GM18505 (cell line): Measurements from ENCODE around the gene LRP5.

Source experiments
- ATAC-seq: cut with Tn5 transposase; IDR thresholded peaks from one replicate; pipeline ENCODE4 v1.9.1; 2021; ENCODE audit not compliant: unreplicated experiment
- POLR2A ChIP-seq: IDR thresholded peaks from 4 replicates; pipeline ENCODE4 v1.6.1; 2011; ENCODE audit warnings: borderline replicate concordance; ENCODE audit not compliant: insufficient read depth, insufficient read length; ENCODE audit errors: extremely low read depth

Gene LRP5

GRCh38 chr11:68411501-68411991, 99.2 kb downstream of the LRP5 start:
- TF ChIP-seq POLR2A: no peak
- no peak for ATAC-seq

GRCh38 chr11:68412593-68413475, 100.4 kb downstream of the LRP5 start:
- TF ChIP-seq POLR2A: no peak
- no peak for ATAC-seq

- ATAC-seq: no peak
Measured at GRCh38 chr11:68413591-68413999, 101.2 kb downstream of the LRP5 start.

GRCh38 chr11:68414496-68415221, 102.3 kb downstream of the LRP5 start:
- no peak for ATAC-seq
- no peak for TF ChIP-seq POLR2A

More at GRCh38 chr11:68413591-68413999, 101.2 kb downstream of the LRP5 start:
- no peak for TF ChIP-seq POLR2A

- no peak for ATAC-seq
- TF ChIP-seq POLR2A: no peak
Measured at GRCh38 chr11:68416070-68416578, 103.7 kb downstream of the LRP5 start.

- ATAC-seq: no peak
- no peak for TF ChIP-seq POLR2A
Measured at GRCh38 chr11:68418648-68419047, 106.3 kb downstream of the LRP5 start.

- ATAC-seq: no peak
- no peak for TF ChIP-seq POLR2A
Measured at GRCh38 chr11:68420171-68420570, 107.8 kb downstream of the LRP5 start.

GRCh38 chr11:68423481-68423880, 111.1 kb downstream of the LRP5 start:
- TF ChIP-seq POLR2A: no peak
- ATAC-seq: no peak

- no peak for TF ChIP-seq POLR2A
- ATAC-seq: no peak
Measured at GRCh38 chr11:68424101-68424632, 111.8 kb downstream of the LRP5 start.

- no peak for ATAC-seq
- TF ChIP-seq POLR2A: no peak
Measured at GRCh38 chr11:68424981-68425865, 112.8 kb downstream of the LRP5 start.

- no peak for ATAC-seq
- TF ChIP-seq POLR2A: no peak
Measured at GRCh38 chr11:68425866-68426380, 113.5 kb downstream of the LRP5 start.

GRCh38 chr11:68429661-68430060, 117.3 kb downstream of the LRP5 start:
- no peak for TF ChIP-seq POLR2A
- no peak for ATAC-seq
